ENCODE data around the gene SMIM44.
A peak's percentile ranks its signal among the peaks of the same experiment; 100 is the strongest.

SMIM44 gene

GRCh38 chr19:3442487-3443071 is 40.7 kb downstream of the SMIM44 start:
- H3K4me3 ChIP-seq (ENCODE audit: low read depth, low read length): no peak overlapping the region

- no peak overlapping the region for H3K4me3 ChIP-seq (ENCODE audit: low read depth, low read length)
These were observed 41.3 kb downstream of the SMIM44 start for GRCh38 chr19:3441986-3442329.

- no peak overlapping the region for H3K4me3 ChIP-seq (ENCODE audit: low read depth, low read length)
These were observed 41.9 kb downstream of the SMIM44 start for GRCh38 chr19:3441089-3441985.

- H3K4me3 ChIP-seq (ENCODE audit: low read depth, low read length): no peak overlapping the region
These were observed 43.2 kb downstream of the SMIM44 start for GRCh38 chr19:3440082-3440481.

GRCh38 chr19:3434630-3435553 is 48.3 kb downstream of the SMIM44 start:
- peak overlapping the region; percentile 81 for H3K4me3 ChIP-seq (ENCODE audit: low read depth, low read length)

GRCh38 chr19:3433805-3434540 is 49.3 kb downstream of the SMIM44 start:
- H3K4me3 ChIP-seq (ENCODE audit: low read depth, low read length): no peak overlapping the region

- H3K4me3 ChIP-seq (ENCODE audit: low read depth, low read length): no peak overlapping the region
These were observed 49.9 kb downstream of the SMIM44 start for GRCh38 chr19:3433313-3433712.
